Calu3 (cell line): Measurements from ENCODE around the gene FOXO3. TPM values are rescaled to one million over a fixed set of nuclear protein-coding genes. Genes with fewer than 3 reads are reported as not detected.

ENCODE experiments used
- BruUV-seq: library from RNA; stranded (reverse); fragments of 400-500 nt; replicated peaks from 2 replicates; lab custom pipeline; 2021; lab: Mats Ljungman, UMichigan
- CTCF ChIA-PET: fragments of 300-600 bp; sonication (Branson Sonifier 250); formaldehyde crosslinking; loops from one replicate; lab custom pipeline; 2022; ENCODE audit warnings: antibody characterized with exemption; lab: Charles Lee
- DNase-seq: peaks from one replicate; pipeline ENCODE4 v3.0.0; 2022
- H3K27ac Mint-ChIP-seq: one replicate; pipeline ENCODE4 v1.8.0; 2022; ENCODE audit warnings: mixed read lengths; ENCODE audit not compliant: unreplicated experiment
- H3K27me3 Mint-ChIP-seq: one replicate; pipeline ENCODE4 v1.8.0; 2022; ENCODE audit warnings: mixed read lengths; ENCODE audit not compliant: unreplicated experiment
- H3K36me3 Mint-ChIP-seq: one replicate; pipeline ENCODE4 v1.8.0; 2022; ENCODE audit warnings: mild to moderate bottlenecking, moderate library complexity, mixed read lengths; ENCODE audit not compliant: insufficient read depth, unreplicated experiment
- H3K4me1 Mint-ChIP-seq: one replicate; pipeline ENCODE4 v1.8.0; 2022; ENCODE audit warnings: mild to moderate bottlenecking, low read depth, mixed read lengths; ENCODE audit not compliant: unreplicated experiment
- H3K4me3 Mint-ChIP-seq: one replicate; pipeline ENCODE4 v1.8.0; 2022; ENCODE audit warnings: mild to moderate bottlenecking, low read depth, moderate library complexity, mixed read lengths; ENCODE audit not compliant: unreplicated experiment
- H3K9me3 Mint-ChIP-seq: one replicate; pipeline ENCODE4 v1.8.0; 2022; ENCODE audit warnings: low read depth, mixed read lengths; ENCODE audit not compliant: unreplicated experiment
- intact Hi-C: fragments of 100-400 bp; cut with micrococcal nuclease; formaldehyde crosslinking; loops from one replicate; pipeline ENCODE4 v1.10.0; 2022; ENCODE audit not compliant: unreplicated experiment
- total RNA-seq: library from RNA; stranded (reverse); gene quantifications from 2 replicates; pipeline ENCODE4 v1.2.3, GENCODE V29; 2022
- TF ChIP-seq, protein P1 (sequence below): fragments of 200-600 bp; IDR thresholded peaks from one replicate; pipeline ENCODE4 v1.8.0; 2022; ENCODE audit warnings: antibody characterized with exemption; ENCODE audit not compliant: unreplicated experiment

FOXO3 gene
- total RNA-seq, 1 experiment from 2014 or later: 45.5 TPM

DNA sequence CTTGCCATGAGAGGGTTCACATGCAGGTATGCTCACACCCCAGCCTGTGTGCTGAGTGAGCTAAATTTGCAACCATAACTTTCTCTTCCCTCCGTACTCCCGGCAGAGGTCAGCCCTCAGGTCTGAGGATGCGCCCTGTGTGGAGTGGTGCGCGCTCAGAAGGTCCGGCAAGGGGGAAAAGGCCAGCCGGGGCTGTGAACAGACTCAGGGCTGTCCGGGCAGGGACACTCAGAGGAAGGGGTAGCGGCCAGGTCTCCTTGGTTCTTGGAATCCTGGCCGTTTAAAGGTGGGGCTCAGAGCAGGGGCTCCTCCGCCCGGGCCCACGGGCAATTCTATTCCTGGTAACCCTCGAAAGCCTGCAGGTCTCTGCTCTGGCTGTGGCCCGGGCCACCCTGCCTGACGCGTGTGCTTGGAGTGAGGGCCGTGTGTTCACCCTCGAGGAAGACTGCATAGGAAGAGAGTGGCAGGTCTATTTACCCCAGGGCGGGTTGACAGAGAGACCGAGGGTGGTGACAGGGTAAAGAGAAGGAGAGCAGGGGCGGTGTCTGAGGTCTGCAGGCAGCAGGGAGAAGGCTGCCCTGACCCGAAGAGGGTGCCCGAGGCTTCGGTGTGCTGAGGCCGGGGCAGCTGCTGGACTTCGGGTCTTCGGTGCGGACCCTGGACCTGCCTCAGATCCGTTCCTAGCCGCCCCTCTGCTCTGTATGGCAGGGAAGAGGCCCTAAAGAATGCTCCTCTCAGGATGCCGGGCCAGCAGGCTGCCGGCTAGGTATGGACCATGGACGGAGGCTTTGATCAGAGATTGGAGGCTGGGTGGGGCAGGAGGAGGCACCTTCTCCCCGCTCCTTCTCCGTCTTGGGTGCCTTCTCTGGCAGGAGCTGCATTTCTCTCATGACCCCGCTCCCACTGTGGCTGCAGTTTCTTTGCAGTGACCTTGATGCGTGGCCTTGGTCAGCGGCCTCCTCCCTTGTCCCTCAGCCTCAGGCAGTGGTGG lies 156.4 kb downstream of the FOXO3 start:
- no peaks in the 10 kb centered on the region for H3K27me3 Mint-ChIP-seq

GRCh38 chr6:108719477-108719876 lies 158.8 kb downstream of the FOXO3 start:
- peaks cover 25% of the 10 kb centered on the region for H3K4me1 Mint-ChIP-seq
- no peaks in the 10 kb centered on the region for H3K36me3 Mint-ChIP-seq
- H3K9me3 Mint-ChIP-seq: no peaks in the 10 kb centered on the region
- TF ChIP-seq, protein P1, sequence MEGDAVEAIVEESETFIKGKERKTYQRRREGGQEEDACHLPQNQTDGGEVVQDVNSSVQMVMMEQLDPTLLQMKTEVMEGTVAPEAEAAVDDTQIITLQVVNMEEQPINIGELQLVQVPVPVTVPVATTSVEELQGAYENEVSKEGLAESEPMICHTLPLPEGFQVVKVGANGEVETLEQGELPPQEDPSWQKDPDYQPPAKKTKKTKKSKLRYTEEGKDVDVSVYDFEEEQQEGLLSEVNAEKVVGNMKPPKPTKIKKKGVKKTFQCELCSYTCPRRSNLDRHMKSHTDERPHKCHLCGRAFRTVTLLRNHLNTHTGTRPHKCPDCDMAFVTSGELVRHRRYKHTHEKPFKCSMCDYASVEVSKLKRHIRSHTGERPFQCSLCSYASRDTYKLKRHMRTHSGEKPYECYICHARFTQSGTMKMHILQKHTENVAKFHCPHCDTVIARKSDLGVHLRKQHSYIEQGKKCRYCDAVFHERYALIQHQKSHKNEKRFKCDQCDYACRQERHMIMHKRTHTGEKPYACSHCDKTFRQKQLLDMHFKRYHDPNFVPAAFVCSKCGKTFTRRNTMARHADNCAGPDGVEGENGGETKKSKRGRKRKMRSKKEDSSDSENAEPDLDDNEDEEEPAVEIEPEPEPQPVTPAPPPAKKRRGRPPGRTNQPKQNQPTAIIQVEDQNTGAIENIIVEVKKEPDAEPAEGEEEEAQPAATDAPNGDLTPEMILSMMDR: no peak
- no TSS peak for BruUV-seq
- intact Hi-C loops: no loop called here
- CTCF ChIA-PET: no interaction called here
- no peak overlapping the region for H3K4me3 Mint-ChIP-seq
- H3K27ac Mint-ChIP-seq: no peak overlapping the region
- no peak for DNase-seq
- H3K27me3 Mint-ChIP-seq: no peaks in the 10 kb centered on the region

More for the DNA sequence above, 156.4 kb downstream of the FOXO3 start:
- H3K4me3 Mint-ChIP-seq: no peak overlapping the region
- H3K27ac Mint-ChIP-seq: no peak overlapping the region
- CTCF ChIA-PET: no interaction called here
- DNase-seq: no peak
- peaks cover 46% of the 10 kb centered on the region for H3K4me1 Mint-ChIP-seq
- H3K36me3 Mint-ChIP-seq: no peaks in the 10 kb centered on the region
- TF ChIP-seq, protein P1: no peak
- no TSS peak for BruUV-seq
- intact Hi-C loops: no loop called here
- H3K9me3 Mint-ChIP-seq: no peaks in the 10 kb centered on the region

DNA sequence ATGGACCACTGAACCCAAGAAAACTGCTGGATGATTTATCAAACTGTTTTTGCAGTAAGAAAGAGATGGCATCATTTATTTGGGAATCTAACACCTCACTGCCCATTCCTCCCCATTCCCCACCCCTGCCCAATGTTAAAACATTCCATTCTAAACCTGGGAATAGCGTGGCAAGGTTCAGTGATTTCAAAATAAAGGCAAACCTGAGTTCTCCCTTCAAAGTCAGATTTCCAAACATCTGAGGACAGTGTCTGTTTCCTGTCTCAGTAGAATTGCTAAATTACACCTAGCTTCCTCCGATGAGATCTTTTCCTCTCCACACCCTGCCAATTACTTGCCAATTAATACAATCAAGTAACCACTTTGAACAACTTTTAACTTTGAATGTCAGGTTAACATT lies 160.1 kb downstream of the FOXO3 start:
- no peaks in the 10 kb centered on the region for H3K27me3 Mint-ChIP-seq
- H3K27ac Mint-ChIP-seq: peak overlapping the region; percentile 2
- no peaks in the 10 kb centered on the region for H3K36me3 Mint-ChIP-seq
- H3K4me3 Mint-ChIP-seq: peak overlapping the region; percentile 9
- BruUV-seq: no TSS peak
- H3K4me1 Mint-ChIP-seq: peaks cover 13% of the 10 kb centered on the region
- intact Hi-C loops: no loop called here
- no peak for DNase-seq
- H3K9me3 Mint-ChIP-seq: no peaks in the 10 kb centered on the region
- TF ChIP-seq, protein P1: no peak
- CTCF ChIA-PET: interaction anchor here (0.8 to 0.9 kb wide), 2 partner anchors 15 to 163 kb away, joined by 3 read pairs; no protein-coding TSS in a partner anchor

DNA sequence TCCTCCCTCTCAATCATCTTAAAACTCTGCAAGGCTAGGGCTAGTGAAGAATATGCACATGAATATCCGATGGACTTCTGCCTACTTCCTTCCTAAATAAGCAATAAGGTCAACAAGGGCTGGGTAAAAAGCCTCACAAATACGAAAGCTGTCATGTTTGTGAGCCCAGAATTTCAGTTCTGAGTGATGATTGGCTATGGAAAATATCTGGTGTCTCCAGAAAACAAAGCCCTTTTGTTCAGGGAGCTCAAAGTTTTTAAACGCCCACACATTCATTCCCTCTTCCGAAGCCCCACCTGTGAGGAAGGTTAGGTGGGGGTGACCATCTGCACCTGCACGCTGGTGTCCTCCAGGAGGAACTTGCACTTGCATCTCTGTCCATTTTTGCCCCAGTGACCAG lies 160.6 kb downstream of the FOXO3 start:
- Mint-ChIP-seq H3K36me3 (no peaks in the 10 kb centered on the region), H3K27ac (peak overlapping the region; percentile 2), H3K4me1 (peaks cover 13% of the 10 kb centered on the region), H3K27me3 (no peaks in the 10 kb centered on the region), H3K9me3 (no peaks in the 10 kb centered on the region), H3K4me3 (peak overlapping the region; percentile 9)
- TF ChIP-seq, protein P1: no peak
- intact Hi-C loops: no loop called here
- BruUV-seq: no TSS peak
- CTCF ChIA-PET: interaction anchor here (0.8 to 0.9 kb wide), 2 partner anchors 14 to 163 kb away, joined by 3 read pairs; no protein-coding TSS in a partner anchor
- DNase-seq: no peak
